ENCODE data around the gene HHAT.

DNA sequence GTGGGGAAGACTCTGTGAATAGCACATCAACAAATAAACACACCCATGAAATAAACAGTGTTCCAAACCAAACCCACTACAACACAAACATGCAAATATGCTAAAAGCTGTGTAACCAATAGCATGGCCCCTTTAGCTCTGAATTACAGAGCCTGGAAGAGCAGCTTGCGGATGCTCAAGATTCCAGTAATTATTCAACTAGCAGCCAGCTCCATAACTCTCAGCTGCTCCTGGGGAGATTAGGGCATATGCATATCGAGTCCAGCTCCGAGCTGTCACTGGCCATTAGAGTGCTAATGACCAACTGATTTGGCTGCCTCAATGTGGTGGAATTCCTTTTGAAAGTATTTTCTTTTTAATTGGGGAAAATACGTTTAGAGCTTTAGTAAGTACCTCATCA is 207.1 kb downstream of the HHAT start:
- no peak for TF ChIP-seq POLR2A (IDR thresholded peaks at IDR 0.05)
- TF ChIP-seq, protein P1, sequence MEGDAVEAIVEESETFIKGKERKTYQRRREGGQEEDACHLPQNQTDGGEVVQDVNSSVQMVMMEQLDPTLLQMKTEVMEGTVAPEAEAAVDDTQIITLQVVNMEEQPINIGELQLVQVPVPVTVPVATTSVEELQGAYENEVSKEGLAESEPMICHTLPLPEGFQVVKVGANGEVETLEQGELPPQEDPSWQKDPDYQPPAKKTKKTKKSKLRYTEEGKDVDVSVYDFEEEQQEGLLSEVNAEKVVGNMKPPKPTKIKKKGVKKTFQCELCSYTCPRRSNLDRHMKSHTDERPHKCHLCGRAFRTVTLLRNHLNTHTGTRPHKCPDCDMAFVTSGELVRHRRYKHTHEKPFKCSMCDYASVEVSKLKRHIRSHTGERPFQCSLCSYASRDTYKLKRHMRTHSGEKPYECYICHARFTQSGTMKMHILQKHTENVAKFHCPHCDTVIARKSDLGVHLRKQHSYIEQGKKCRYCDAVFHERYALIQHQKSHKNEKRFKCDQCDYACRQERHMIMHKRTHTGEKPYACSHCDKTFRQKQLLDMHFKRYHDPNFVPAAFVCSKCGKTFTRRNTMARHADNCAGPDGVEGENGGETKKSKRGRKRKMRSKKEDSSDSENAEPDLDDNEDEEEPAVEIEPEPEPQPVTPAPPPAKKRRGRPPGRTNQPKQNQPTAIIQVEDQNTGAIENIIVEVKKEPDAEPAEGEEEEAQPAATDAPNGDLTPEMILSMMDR (IDR thresholded peaks at IDR 0.05) = no peak

All from testis (tissue), 2 donors.